ENCODE measurements around the gene RGCC.

- TF ChIP-seq POLR2A (IDR thresholded peaks at IDR 0.05; ENCODE audit: low read depth, low read length) (no peak), EZH2 (IDR thresholded peaks at IDR 0.05; ENCODE audit: borderline replicate concordance, low read depth, low read length, severe bottlenecking) (no peak), JUN (IDR thresholded peaks at IDR 0.05; ENCODE audit: borderline replicate concordance, insufficient read depth, insufficient read length, low read depth) (no peak), CTCF (IDR thresholded peaks at IDR 0.05; ENCODE audit: extremely low read depth in 1 of 2, insufficient read depth in 1 of 2, low read depth in 1 of 2, low read length in 2 of 2) (no peak), MAX (IDR thresholded peaks at IDR 0.05; ENCODE audit: insufficient read depth, insufficient read length) (no peak), MYC (IDR thresholded peaks at IDR 0.05; ENCODE audit: low read depth, low read length) (no peak), GATA2 (IDR thresholded peaks at IDR 0.05; ENCODE audit: insufficient read depth, insufficient read length, low read depth, low read length) (no peak)
These were observed 338 bp downstream of the RGCC start for GRCh38 chr13:41457589-41458186.
